Cardiac muscle cell (in vitro differentiated cells and primary cell): ENCODE results near the gene MAEA. TPM values are rescaled to one million over a fixed set of nuclear protein-coding genes. Genes with fewer than 3 reads are reported as not detected.

Source experiments
- DNase-seq, 2 donors: peaks; one replicate each; pipeline versions ENCODE4 v3.0.0 to v3.0.0-alpha.2; 2010 to 2017; ENCODE audit warnings: low read depth in 1 of 2, low spot score in 1 of 2
- H3K27ac ChIP-seq: fragments of 200-600 bp; sonication (generic); 2 replicates; pipeline ENCODE4 v1.5.1; 2016
- H3K27me3 ChIP-seq: fragments of 200-600 bp; sonication (generic); 2 replicates; pipeline ENCODE4 v1.6.0; 2016; ENCODE audit warnings: control low read depth
- H3K36me3 ChIP-seq: fragments of 200-600 bp; sonication (generic); 2 replicates; pipeline ENCODE4 v1.5.1; 2016; ENCODE audit warnings: control low read depth
- H3K4me1 ChIP-seq: fragments of 200-600 bp; sonication (generic); 2 replicates; pipeline ENCODE4 v1.8.1; 2017; ENCODE audit warnings: low read depth, mild to moderate bottlenecking, mixed run types
- H3K4me3 ChIP-seq: fragments of 200-600 bp; sonication (generic); 2 replicates; pipeline ENCODE4 v1.5.1; 2016; ENCODE audit warnings: mild to moderate bottlenecking
- H3K9me3 ChIP-seq: fragments of 200-600 bp; sonication (generic); 2 replicates; pipeline ENCODE4 v1.5.1; 2017; ENCODE audit warnings: low read depth, mild to moderate bottlenecking, control low read depth
- CTCF ChIP-seq: IDR thresholded peaks from 2 replicates; pipeline ENCODE4 v1.5.1; 2012; ENCODE audit warnings: low read depth, mild to moderate bottlenecking, low read length
- polyA plus RNA-seq: library from polyadenylated mRNA; unstranded; fragments of >200 nt; fragmentation: Nextera tagmentation; extraction: Ambion mirVana; gene quantifications from 2 replicates; pipeline ENCODE4 v1.2.1, GENCODE V29; 2016
- total RNA-seq: library from RNA; depleted of rRNA; stranded (reverse); fragments of >200 nt; gene quantifications from 2 replicates; pipeline ENCODE4 v1.2.3, GENCODE V29; 2016

The MAEA gene
- total and polyA plus RNA-seq, 2 experiments from 2014 or later = 76.8 to 85.0 TPM

DNA sequence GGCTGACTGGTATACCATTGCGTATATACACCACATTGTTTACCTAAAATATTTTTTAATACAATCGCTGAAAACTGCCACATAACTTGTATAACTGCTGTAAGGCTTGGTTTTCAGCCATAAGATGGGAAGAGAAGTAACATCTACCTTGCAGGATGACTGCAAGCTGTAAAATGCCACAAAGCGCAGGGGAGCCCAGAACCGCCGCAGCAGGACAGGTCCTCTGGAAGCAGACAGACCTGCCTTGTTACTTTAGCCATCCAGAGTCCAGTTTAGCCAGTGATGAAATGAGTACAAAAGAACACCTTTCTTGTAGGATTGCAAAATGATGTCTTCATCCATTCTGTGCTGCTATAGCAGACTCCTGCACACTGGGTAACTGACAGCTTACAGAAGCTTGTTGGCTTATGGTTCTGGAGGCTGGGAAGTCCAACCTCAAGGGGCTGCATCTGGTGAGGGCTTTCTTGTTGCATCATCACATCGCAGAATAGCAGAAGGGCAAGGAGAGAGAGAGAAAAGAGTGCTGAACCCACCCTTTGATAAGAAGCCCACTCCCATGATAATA, 36.7 kb upstream of the MAEA start:
- Histone ChIP-seq H3K4me3 (no peak overlapping the region), H3K9me3 (no peaks in the 10 kb centered on the region), H3K27ac (no peak overlapping the region), H3K36me3 (no peaks in the 10 kb centered on the region), H3K27me3 (no peaks in the 10 kb centered on the region), H3K4me1 (peaks cover 3% of the 10 kb centered on the region)
- DNase-seq = no peak
- no peak for TF ChIP-seq CTCF

GRCh38 chr4:1253831-1254230, 35.9 kb upstream of the MAEA start:
- no peaks in the 10 kb centered on the region for H3K9me3 ChIP-seq
- H3K27me3 ChIP-seq = no peaks in the 10 kb centered on the region
- TF ChIP-seq CTCF = no peak
- H3K4me1 ChIP-seq = peaks cover 3% of the 10 kb centered on the region
- H3K36me3 ChIP-seq = no peaks in the 10 kb centered on the region
- no peak for DNase-seq
- no peak overlapping the region for H3K4me3 ChIP-seq
- H3K27ac ChIP-seq = no peak overlapping the region

DNA sequence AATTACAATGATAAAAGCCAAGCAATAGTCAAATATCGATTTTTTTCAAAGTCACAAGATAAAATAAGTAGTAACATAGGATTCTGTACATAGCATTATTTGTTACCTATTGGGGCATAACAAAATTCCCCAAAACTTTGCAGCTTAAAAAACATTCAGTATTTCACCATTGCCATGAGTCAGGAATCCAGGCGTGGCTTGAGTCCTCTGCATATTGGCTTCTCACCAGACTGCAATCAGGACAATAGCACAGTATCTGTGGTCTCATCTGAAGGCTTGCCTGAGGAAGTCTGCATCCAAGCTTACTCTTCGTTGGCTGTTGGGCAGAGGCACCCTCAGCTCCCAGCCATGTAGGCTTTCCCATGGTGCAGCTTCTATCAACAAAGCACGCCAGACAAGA, 34.5 kb upstream of the MAEA start:
- Histone ChIP-seq H3K36me3 (no peaks in the 10 kb centered on the region), H3K27me3 (no peaks in the 10 kb centered on the region), H3K9me3 (no peaks in the 10 kb centered on the region), H3K4me3 (no peak overlapping the region), H3K27ac (no peak overlapping the region), H3K4me1 (no peaks in the 10 kb centered on the region)
- no peak for TF ChIP-seq CTCF
- DNase-seq = no peak

GRCh38 chr4:1255699-1256098, 34.0 kb upstream of the MAEA start:
- DNase-seq = no peak
- no peaks in the 10 kb centered on the region for H3K27me3 ChIP-seq
- TF ChIP-seq CTCF = no peak
- H3K9me3 ChIP-seq = no peaks in the 10 kb centered on the region
- H3K4me3 ChIP-seq = no peak overlapping the region
- no peaks in the 10 kb centered on the region for H3K36me3 ChIP-seq
- H3K4me1 ChIP-seq = no peaks in the 10 kb centered on the region
- no peak overlapping the region for H3K27ac ChIP-seq

DNA sequence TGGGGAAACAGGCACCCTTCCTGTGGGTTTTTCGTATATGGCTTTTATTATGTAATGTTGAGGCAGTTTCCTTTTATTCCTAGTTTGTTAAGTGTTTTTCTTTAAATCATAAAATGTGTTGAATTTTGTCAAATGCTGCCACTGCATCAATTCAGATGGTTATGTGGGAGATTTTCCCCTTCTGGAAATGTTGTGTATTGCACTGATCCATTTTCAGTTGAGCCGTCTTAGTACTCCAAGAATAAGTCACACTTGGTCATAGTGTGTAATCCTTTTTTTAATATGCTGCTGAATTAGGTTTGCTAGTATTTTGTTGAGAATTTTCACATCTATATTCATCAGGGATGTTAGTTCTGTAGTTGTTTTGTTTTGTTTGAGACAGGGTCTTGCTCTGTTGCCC, 31.2 kb upstream of the MAEA start:
- Histone ChIP-seq H3K9me3 (no peaks in the 10 kb centered on the region), H3K4me3 (no peak overlapping the region), H3K36me3 (no peaks in the 10 kb centered on the region), H3K27ac (no peak overlapping the region), H3K4me1 (no peaks in the 10 kb centered on the region), H3K27me3 (no peaks in the 10 kb centered on the region)
- no peak for DNase-seq
- TF ChIP-seq CTCF = no peak

GRCh38 chr4:1259966-1260365, 29.7 kb upstream of the MAEA start:
- H3K4me3 ChIP-seq = no peak overlapping the region

More at GRCh38 chr4:1259966-1260365, 29.7 kb upstream of the MAEA start:
- no peak overlapping the region for H3K27ac ChIP-seq
- no peak for TF ChIP-seq CTCF
- no peaks in the 10 kb centered on the region for H3K9me3 ChIP-seq
- H3K36me3 ChIP-seq = no peaks in the 10 kb centered on the region
- H3K27me3 ChIP-seq = no peaks in the 10 kb centered on the region
- H3K4me1 ChIP-seq = no peaks in the 10 kb centered on the region
- no peak for DNase-seq
